ENCODE measurements around the gene LRRC47. TPM values are rescaled to one million over a fixed set of nuclear protein-coding genes. Genes with fewer than 3 reads are reported as not detected.
"Not testable (repeated sequence)": the region's sequence is repeated elsewhere in the genome, so short reads cannot be mapped to it uniquely, and the experiment has no call there.

The LRRC47 gene
- total and polyA plus RNA-seq, 4 experiments from 2014 or later: 19.0 to 58.0 (median 47.1) TPM

DNA sequence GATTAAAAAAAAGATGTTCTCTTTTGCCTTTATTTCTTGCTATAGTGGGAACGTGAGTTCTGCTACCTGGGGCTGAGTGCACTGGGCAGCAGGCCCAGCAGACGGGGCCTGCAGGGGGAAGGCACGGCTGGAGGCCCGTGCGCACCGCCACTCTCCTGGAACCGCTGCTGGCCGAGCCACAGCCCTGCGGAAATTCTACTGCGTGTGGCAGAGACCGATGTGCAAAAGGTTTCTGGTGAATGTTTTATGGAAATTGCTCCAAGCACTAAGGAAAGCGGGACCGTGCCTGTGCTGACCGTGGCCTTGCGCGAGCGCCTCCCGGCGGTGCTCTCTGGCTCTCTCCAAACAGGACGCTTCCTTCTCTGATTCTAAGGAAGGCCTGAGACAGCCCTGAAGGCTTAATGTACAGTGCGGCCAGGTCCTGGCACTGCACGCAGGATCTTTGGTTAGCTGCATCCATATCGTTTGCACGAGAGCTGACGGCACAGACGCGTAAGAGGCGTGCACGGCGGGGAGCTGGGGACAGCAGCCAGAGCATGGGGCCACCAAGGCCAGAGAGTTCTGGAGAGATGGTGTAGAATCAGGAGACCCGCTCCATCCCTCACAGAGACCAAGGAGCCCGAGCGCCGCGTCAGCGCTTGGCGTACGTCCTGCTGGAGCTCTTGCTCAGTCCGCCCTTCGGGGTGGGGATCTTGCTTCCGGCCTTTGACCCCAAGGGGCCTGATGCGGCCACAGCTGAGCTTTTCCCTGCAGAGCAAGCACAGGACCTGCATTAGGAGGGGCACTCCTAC, 18.7 kb upstream of the LRRC47 start:
- Mint-ChIP-seq H3K9me3 (no peaks in the 10 kb centered on the region), H3K27me3 (no peaks in the 10 kb centered on the region), H3K36me3 (peaks cover 24 to 33% of the 10 kb centered on the region in 2 donors), H3K4me3 (no peak overlapping the region), H3K27ac (peak overlapping the region in 1 of 7 donors; percentile 17), H3K4me1 (peaks cover 0 to 3% (median 0%) of the 10 kb centered on the region in 4 donors)
- Histone ChIP-seq H3K36me3 (ENCODE audit: insufficient read depth, low read length) (peaks cover 2% of the 10 kb centered on the region), H3K27ac (ENCODE audit: low read depth, low read length) (no peak overlapping the region), H3K9me3 (ENCODE audit: control insufficient read depth in 1 of 2, low read length in 2 of 2) (no peaks in the 10 kb centered on the region), H3K4me1 (ENCODE audit: insufficient read depth, low read length) (no peaks in the 10 kb centered on the region), H3K27me3 (ENCODE audit: insufficient read depth, low read length) (no peaks in the 10 kb centered on the region), H3K4me3 (ENCODE audit: low read length in 2 of 2) (no peak overlapping the region)
- intact Hi-C loops (cut with micrococcal nuclease): no loop called here
- ChIA-PET POLR2A (ENCODE audit: partially characterized antibody) (interaction anchor here (0.5 to 0.8 kb wide), 2 partner anchors 19 to 40 kb away, joined by 3 to 4 read pairs; partner anchors contain the start of gene LRRC47), CTCF (ENCODE audit: partially characterized antibody) (no interaction called here)
- DNase-seq: no peak

DNA sequence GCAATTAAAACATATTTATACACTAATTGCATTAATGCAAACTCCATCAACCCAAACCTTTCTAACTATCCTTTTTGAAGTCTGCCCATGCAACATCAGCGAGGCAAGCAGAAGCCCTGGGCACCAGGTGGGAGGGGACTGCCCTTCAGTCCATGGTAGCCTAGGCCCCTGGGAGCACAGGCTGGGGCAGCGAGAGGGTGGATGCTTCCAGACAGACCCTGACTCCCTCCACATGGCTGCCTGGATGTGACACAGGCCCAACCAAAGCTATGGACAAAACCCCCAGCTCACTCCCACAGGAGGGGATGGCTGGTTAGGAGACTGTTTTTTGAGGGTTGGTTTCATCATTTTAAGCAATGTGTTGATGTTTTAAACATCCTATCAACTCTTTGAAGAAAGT, 17.8 kb upstream of the LRRC47 start:
- no peaks in the 10 kb centered on the region for H3K9me3 ChIP-seq (ENCODE audit: control insufficient read depth in 1 of 2, low read length in 2 of 2)
- no peak for DNase-seq
- H3K4me3 Mint-ChIP-seq: no peak overlapping the region
- H3K4me1 Mint-ChIP-seq: peaks cover 0 to 2% (median 0%) of the 10 kb centered on the region in 4 donors
- H3K4me3 ChIP-seq (ENCODE audit: low read length in 2 of 2): no peak overlapping the region
- no peak overlapping the region for H3K27ac Mint-ChIP-seq
- no peaks in the 10 kb centered on the region for H3K4me1 ChIP-seq (ENCODE audit: insufficient read depth, low read length)
- H3K27me3 Mint-ChIP-seq: no peaks in the 10 kb centered on the region
- intact Hi-C loops (cut with micrococcal nuclease): no loop called here
- ChIA-PET POLR2A (ENCODE audit: partially characterized antibody) (no interaction called here), CTCF (ENCODE audit: partially characterized antibody) (no interaction called here)
- no peaks in the 10 kb centered on the region for H3K9me3 Mint-ChIP-seq
- no peak overlapping the region for H3K27ac ChIP-seq (ENCODE audit: low read depth, low read length)
- H3K36me3 Mint-ChIP-seq: peaks cover 17 to 26% of the 10 kb centered on the region in 2 donors
- no peaks in the 10 kb centered on the region for H3K27me3 ChIP-seq (ENCODE audit: insufficient read depth, low read length)
- no peaks in the 10 kb centered on the region for H3K36me3 ChIP-seq (ENCODE audit: insufficient read depth, low read length)

DNA sequence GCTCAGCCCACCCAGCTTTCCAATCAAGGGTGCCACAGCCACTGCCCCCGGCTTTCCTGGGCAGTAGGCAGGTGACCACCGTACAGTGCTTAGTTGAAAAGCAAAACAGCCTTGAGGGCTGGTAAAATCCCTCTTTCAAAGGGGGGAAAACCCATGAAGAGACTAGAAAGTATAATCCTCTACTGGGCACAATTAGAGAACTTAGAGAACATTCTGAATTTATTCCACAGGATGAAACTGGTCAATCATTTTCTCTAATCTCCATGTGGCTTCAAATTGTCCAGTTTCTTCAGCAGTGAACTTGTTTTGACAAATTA, 15.3 kb upstream of the LRRC47 start:
- H3K27ac ChIP-seq (ENCODE audit: low read depth, low read length): no peak overlapping the region
- H3K4me1 Mint-ChIP-seq: peaks cover 0 to 2% (median 0%) of the 10 kb centered on the region in 4 donors
- no peak overlapping the region for H3K4me3 Mint-ChIP-seq
- H3K27ac Mint-ChIP-seq: peak overlapping the region in 1 of 7 donors; percentile 29
- no peaks in the 10 kb centered on the region for H3K9me3 ChIP-seq (ENCODE audit: control insufficient read depth in 1 of 2, low read length in 2 of 2)
- no peaks in the 10 kb centered on the region for H3K27me3 ChIP-seq (ENCODE audit: insufficient read depth, low read length)
- H3K4me1 ChIP-seq (ENCODE audit: insufficient read depth, low read length): no peaks in the 10 kb centered on the region
- ChIA-PET POLR2A (ENCODE audit: partially characterized antibody) (no interaction called here), CTCF (ENCODE audit: partially characterized antibody) (no interaction called here)
- H3K36me3 ChIP-seq (ENCODE audit: insufficient read depth, low read length): no peaks in the 10 kb centered on the region
- intact Hi-C loops (cut with micrococcal nuclease): no loop called here
- peaks cover 0 to 2% of the 10 kb centered on the region in 2 donors for H3K27me3 Mint-ChIP-seq
- no peak overlapping the region for H3K4me3 ChIP-seq (ENCODE audit: low read length in 2 of 2)
- H3K36me3 Mint-ChIP-seq: peaks cover 13 to 16% of the 10 kb centered on the region in 2 donors
- H3K9me3 Mint-ChIP-seq: peaks cover 0 to 1% (median 0%) of the 10 kb centered on the region in 8 donors
- no peak for DNase-seq

DNA sequence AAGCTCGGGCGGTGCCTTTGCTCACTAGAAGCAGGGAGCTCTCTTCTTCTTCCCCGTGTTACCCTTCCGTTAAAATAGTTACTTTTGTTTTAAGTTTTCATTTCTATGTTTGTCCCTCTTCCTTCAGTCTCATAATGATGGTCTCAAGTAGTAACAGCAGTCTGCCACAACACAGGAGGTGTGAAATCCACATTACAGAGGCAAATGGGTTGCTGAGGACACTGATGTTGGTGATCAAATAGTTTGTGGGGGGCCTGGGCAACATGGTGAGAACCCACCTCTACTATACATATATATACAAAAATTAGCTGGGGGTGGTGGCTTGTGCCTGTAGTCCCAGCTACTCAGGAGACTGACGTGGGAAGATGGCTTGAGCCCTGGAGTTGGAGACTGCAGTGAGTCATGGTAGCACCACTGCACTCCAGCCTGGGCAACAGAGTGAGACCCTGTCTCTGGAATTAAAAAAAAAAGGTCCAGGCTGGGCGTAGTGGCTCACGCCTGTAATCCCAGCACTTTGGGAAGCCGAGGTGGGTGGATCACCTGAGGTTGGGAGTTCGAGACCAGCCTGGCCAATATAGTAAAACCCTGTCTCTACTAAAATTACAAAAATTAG, 14.0 kb upstream of the LRRC47 start:
- H3K4me1 Mint-ChIP-seq; H3K4me3 ChIP-seq (ENCODE audit: low read length in 2 of 2); POLR2A ChIA-PET (ENCODE audit: partially characterized antibody); H3K4me3 Mint-ChIP-seq; H3K4me1 ChIP-seq (ENCODE audit: insufficient read depth, low read length); CTCF ChIA-PET (ENCODE audit: partially characterized antibody); H3K27ac ChIP-seq (ENCODE audit: low read depth, low read length); H3K27me3 ChIP-seq (ENCODE audit: insufficient read depth, low read length); H3K9me3 ChIP-seq (ENCODE audit: control insufficient read depth in 1 of 2, low read length in 2 of 2); H3K36me3 ChIP-seq (ENCODE audit: insufficient read depth, low read length); DNase-seq; H3K27me3 Mint-ChIP-seq; H3K9me3 Mint-ChIP-seq; intact Hi-C loops (cut with micrococcal nuclease): not testable (repeated sequence)
- Mint-ChIP-seq H3K27ac (peak overlapping the region in 1 of 7 donors; percentile 54), H3K36me3 (peaks cover 12 to 13% of the 10 kb centered on the region in 2 donors)

DNA sequence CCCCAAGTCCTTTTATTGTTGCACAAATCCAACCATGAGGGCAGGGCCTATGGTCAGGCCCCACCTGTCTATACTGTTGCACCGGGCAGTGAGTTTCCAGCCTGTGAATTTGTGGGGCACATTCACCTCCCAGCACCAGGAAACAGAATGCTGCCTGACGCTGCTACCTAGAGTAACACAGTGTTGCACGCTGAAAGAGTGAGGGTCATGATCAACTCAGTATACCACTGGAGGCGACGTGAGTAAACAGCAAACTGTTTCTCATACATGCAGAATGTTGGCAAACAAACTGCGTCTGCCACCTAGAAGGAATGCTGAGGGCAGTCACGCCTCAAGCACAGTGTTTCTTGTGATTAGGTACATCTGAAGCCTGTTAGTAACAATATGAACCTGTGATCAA, 13.4 kb upstream of the LRRC47 start:
- peaks cover 0 to 5% (median 0%) of the 10 kb centered on the region in 8 donors for H3K9me3 Mint-ChIP-seq
- Histone ChIP-seq H3K27ac (ENCODE audit: low read depth, low read length) (no peak overlapping the region), H3K36me3 (ENCODE audit: insufficient read depth, low read length) (no peaks in the 10 kb centered on the region), H3K27me3 (ENCODE audit: insufficient read depth, low read length) (no peaks in the 10 kb centered on the region), H3K4me1 (ENCODE audit: insufficient read depth, low read length) (no peaks in the 10 kb centered on the region), H3K4me3 (ENCODE audit: low read length in 2 of 2) (no peak overlapping the region), H3K9me3 (ENCODE audit: control insufficient read depth in 1 of 2, low read length in 2 of 2) (no peaks in the 10 kb centered on the region)
- intact Hi-C loops (cut with micrococcal nuclease): no loop called here
- H3K36me3 Mint-ChIP-seq: peaks cover 7 to 8% of the 10 kb centered on the region in 2 donors
- POLR2A ChIA-PET (ENCODE audit: partially characterized antibody): no interaction called here
- CTCF ChIA-PET (ENCODE audit: partially characterized antibody): no interaction called here
- H3K4me1 Mint-ChIP-seq: peaks cover 0 to 2% (median 0%) of the 10 kb centered on the region in 4 donors
- no peak for DNase-seq
- peak overlapping the region in 1 of 7 donors; percentile 54 for H3K27ac Mint-ChIP-seq
- peaks cover 2 to 4% of the 10 kb centered on the region in 2 donors for H3K27me3 Mint-ChIP-seq
- no peak overlapping the region for H3K4me3 Mint-ChIP-seq

DNA sequence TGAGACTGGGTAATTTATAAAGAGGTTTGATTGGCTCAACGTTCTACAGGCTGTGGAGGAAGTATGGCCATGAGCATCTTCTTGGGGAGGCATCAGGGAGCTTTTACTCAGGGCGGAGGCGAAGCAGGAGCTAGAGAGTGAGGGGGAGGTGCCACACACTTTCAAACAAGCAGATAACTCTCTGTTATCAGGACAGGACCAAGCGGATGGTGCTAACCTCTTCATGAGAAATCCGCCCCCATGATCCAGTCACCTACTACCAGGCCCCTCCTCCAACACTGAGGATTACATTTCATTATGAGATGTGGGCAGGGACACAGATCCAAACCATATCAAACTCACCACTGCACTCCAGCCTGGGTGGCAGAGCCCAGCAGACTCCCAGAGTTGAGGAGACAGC, 11.5 kb upstream of the LRRC47 start:
- Histone ChIP-seq H3K4me1 (ENCODE audit: insufficient read depth, low read length) (no peaks in the 10 kb centered on the region), H3K27me3 (ENCODE audit: insufficient read depth, low read length) (no peaks in the 10 kb centered on the region), H3K27ac (ENCODE audit: low read depth, low read length) (no peak overlapping the region), H3K9me3 (ENCODE audit: control insufficient read depth in 1 of 2, low read length in 2 of 2) (no peaks in the 10 kb centered on the region), H3K4me3 (ENCODE audit: low read length in 2 of 2) (no peak overlapping the region), H3K36me3 (ENCODE audit: insufficient read depth, low read length) (no peaks in the 10 kb centered on the region)
- no peak for DNase-seq
- no peak overlapping the region for H3K4me3 Mint-ChIP-seq
- intact Hi-C loops (cut with micrococcal nuclease): no loop called here
- H3K9me3 Mint-ChIP-seq: peaks cover 0 to 5% (median 0%) of the 10 kb centered on the region in 8 donors
- ChIA-PET CTCF (ENCODE audit: partially characterized antibody) (no interaction called here), POLR2A (ENCODE audit: partially characterized antibody) (no interaction called here)
- H3K36me3 Mint-ChIP-seq: no peaks in the 10 kb centered on the region
- peaks cover 9 to 10% of the 10 kb centered on the region in 2 donors for H3K27me3 Mint-ChIP-seq
- H3K27ac Mint-ChIP-seq: no peak overlapping the region
- H3K4me1 Mint-ChIP-seq: peaks cover 0 to 2% (median 0%) of the 10 kb centered on the region in 4 donors

DNA sequence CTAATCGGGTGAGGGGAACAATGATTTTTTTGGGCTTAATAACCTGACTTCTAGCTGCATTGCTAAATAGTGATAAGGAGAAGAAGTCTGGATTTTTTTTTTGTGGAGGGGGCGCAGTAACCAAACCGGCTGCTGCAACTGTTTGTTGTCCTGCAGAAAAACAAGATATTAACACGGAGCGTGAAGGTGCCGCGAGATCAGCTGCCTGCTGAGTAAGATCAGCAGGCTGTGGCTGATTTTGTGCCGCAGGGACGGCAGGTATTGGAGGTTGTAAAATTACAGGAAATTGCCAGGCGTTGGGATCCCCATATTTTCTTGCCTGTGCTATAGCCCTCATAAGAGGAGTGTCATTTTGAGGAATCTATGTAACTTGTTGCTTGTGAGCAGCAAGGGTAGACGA, 8.7 kb upstream of the LRRC47 start:
- ChIA-PET POLR2A (ENCODE audit: partially characterized antibody) (no interaction called here), CTCF (ENCODE audit: partially characterized antibody) (interaction anchor here (1.5 kb wide), 1 partner anchor 29 kb away, joined by 3 read pairs; no protein-coding TSS in a partner anchor)
- Histone ChIP-seq H3K36me3 (ENCODE audit: insufficient read depth, low read length) (no peaks in the 10 kb centered on the region), H3K27ac (ENCODE audit: low read depth, low read length) (no peak overlapping the region), H3K4me3 (ENCODE audit: low read length in 2 of 2) (no peak overlapping the region), H3K4me1 (ENCODE audit: insufficient read depth, low read length) (no peaks in the 10 kb centered on the region), H3K9me3 (ENCODE audit: control insufficient read depth in 1 of 2, low read length in 2 of 2) (no peaks in the 10 kb centered on the region), H3K27me3 (ENCODE audit: insufficient read depth, low read length) (no peaks in the 10 kb centered on the region)
- Mint-ChIP-seq H3K9me3 (peaks cover 0 to 5% (median 0%) of the 10 kb centered on the region in 8 donors), H3K27ac (no peak overlapping the region), H3K36me3 (no peaks in the 10 kb centered on the region), H3K4me1 (peaks cover 4 to 6% (median 4%) of the 10 kb centered on the region in 4 donors), H3K4me3 (peak overlapping the region in 1 of 8 donors; percentile 42), H3K27me3 (peaks cover 9 to 16% of the 10 kb centered on the region in 2 donors)
- DNase-seq: no peak
- intact Hi-C loops (cut with micrococcal nuclease): no loop called here

All from CD4-positive, alpha-beta memory T cell (primary cell).